ENCODE measurements around the gene PRRX2.
A peak's percentile ranks its signal among the peaks of the same experiment; 100 is the strongest.

Gene PRRX2

GRCh38 chr9:129712634-129713401 lies 47.4 kb downstream of the PRRX2 start:
- peak; percentile 30 for DNase-seq

GRCh38 chr9:129713402-129713679 lies 47.9 kb downstream of the PRRX2 start:
- peak; percentile 29 for DNase-seq

GRCh38 chr9:129714511-129715061 lies 49.1 kb downstream of the PRRX2 start:
- peak; percentile 77 for DNase-seq

- no peak for DNase-seq
These were observed 50.6 kb downstream of the PRRX2 start for GRCh38 chr9:129716091-129716490.

- no peak for DNase-seq
These were observed 52.5 kb downstream of the PRRX2 start for GRCh38 chr9:129717991-129718390.

- DNase-seq = no peak
These were observed 53.2 kb downstream of the PRRX2 start for GRCh38 chr9:129718647-129719046.

- no peak for DNase-seq
These were observed 53.7 kb downstream of the PRRX2 start for GRCh38 chr9:129719135-129719534.

GRCh38 chr9:129720181-129720864 lies 54.9 kb downstream of the PRRX2 start:
- DNase-seq = no peak

GRCh38 chr9:129720865-129721545 lies 55.6 kb downstream of the PRRX2 start:
- DNase-seq = no peak

GRCh38 chr9:129722913-129723312 lies 57.5 kb downstream of the PRRX2 start:
- no peak for DNase-seq

GRCh38 chr9:129724456-129725190 lies 59.2 kb downstream of the PRRX2 start:
- no peak for DNase-seq

GRCh38 chr9:129725795-129726251 lies 60.4 kb downstream of the PRRX2 start:
- DNase-seq = peak; percentile 74

GRCh38 chr9:129726322-129727160 lies 61.1 kb downstream of the PRRX2 start:
- DNase-seq = peak; percentile 85

GRCh38 chr9:129728744-129729143 lies 63.3 kb downstream of the PRRX2 start:
- DNase-seq = no peak

GRCh38 chr9:129731477-129732085 lies 66.1 kb downstream of the PRRX2 start:
- DNase-seq = no peak

GRCh38 chr9:129732100-129732499 lies 66.7 kb downstream of the PRRX2 start:
- DNase-seq = no peak

GRCh38 chr9:129732946-129733631 lies 67.6 kb downstream of the PRRX2 start:
- DNase-seq = no peak

- no peak for DNase-seq
These were observed 68.1 kb downstream of the PRRX2 start for GRCh38 chr9:129733632-129733953.

- DNase-seq = no peak
These were observed 70.1 kb downstream of the PRRX2 start for GRCh38 chr9:129735546-129735945.

GRCh38 chr9:129736334-129736733 lies 70.9 kb downstream of the PRRX2 start:
- DNase-seq = no peak

Measured in left hindlimb (tissue), 1 donor.